Ammon's horn (tissue), 1 donor: ENCODE data around the gene VN1R5.
"Not testable (repeated sequence)": the region's sequence is repeated elsewhere in the genome, so short reads cannot be mapped to it uniquely, and the experiment has no call there.

Experiments
- DNase-seq: peaks from one replicate; pipeline ENCODE4 v3.0.0-alpha.2; 2016; ENCODE audit warnings: low spot score

The VN1R5 gene

DNA sequence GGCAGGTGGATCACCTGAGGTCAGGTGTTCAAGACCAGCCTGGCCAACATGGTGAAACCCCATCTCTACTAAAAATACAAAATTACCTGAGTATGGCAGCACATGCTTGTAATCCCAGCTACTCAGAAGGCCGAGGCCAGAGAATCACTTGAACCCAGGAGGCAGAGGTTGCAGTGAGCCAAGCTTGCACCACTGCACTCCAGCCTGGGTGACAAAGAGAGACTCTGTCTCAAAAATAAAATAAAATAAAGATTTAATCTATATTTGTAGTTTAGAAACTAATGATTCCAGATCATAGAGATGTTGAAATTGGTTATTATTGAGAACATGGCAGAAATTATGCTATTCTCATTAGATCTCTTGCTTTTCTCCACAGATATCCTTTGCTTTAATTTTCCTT, at the start of gene VN1R5:
Gene VN1R5 (plus strand): TSS at position 301 of the 400 bp plus-strand sequence.
- not testable (repeated sequence) for DNase-seq

DNA sequence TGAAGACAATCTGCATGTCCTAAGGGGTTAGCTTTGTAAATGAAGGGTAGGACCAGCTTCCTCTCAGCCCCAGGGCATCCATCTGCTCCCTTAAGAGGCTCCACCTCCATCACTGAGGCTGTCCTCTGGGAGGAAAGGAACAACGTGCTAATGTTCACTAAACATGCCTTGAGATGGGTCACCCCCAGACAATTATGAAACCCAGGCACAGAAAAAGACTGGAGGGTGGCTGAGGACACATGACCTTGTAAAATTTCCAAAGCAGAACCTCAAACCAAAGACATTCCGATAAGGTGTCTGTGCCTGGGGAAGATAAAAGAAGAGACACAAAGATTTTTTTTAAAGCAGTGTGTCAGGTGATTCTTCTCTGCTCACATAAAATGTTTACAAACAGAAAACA, 46.5 kb upstream of the VN1R5 start:
- no peak for DNase-seq

DNA sequence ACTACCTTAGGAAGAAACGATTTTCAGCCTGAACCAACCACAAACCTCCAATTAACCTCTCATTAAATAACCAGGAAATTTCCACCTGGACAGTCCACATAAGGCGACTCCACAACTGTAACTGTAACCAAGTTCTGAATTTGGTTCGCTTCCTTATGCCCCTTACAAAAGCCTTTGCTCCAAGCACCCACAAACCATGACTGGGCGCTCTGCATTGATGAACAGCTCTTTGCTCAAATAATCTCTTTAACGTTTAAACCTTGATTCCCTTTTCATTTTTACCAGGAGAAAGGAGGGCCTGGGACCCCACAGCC, 45.9 kb upstream of the VN1R5 start:
- DNase-seq, result no peak

DNA sequence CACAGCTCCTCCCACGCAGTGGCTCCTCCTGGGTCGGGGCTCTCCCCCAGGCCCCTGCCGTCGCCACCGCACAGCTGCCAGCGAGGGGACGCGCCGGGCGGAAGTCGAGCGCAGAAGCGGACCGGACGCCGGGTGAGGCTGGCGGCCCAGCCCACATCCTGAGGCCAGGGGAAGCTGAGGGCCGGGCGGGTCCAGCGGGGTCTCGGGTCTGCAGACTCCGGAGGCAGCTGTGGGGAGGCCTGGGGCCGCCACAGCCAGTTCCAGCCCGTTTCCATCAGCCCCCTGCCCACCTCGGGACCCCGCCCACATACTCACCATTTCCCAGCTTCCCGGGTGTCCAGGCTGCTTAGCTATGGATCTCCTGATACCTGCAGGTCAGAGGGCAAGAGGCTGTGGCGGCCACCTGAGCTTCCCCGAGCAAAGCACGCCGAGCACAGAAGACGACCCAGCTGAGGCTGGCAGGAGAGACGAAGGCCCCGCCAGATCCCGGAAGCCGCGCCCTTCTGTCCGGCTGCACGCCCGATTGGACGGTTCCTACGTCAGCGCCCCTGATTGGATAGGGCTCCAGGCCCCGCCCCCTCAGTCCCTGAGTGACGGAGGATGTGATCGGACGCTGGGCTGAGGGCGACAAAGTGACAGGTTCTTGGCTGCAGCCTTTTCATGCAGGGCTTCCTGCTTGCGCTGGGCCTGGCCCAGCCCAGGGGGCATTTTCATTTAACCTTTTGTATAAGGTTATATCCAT, 45.3 kb upstream of the VN1R5 start:
- peak; percentile 98 for DNase-seq

DNA sequence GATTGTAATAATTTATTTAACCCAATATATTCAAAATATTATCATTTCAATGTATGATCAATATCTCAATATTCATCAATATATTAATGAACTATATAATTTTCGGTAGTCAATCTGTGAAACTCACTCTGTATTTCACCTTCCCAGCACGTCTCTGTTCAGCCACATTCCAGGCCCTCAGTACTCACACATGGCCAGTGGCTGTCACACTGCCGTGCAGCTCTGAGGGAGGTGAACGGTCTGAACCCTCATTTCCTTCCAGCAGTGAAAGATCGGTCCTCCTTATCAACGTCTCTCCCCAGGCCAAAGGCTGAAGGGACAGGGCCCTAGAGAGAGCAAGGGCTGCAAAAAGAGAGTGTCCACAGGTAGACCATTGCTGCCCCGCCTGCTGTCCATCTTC, 44.5 kb upstream of the VN1R5 start:
- DNase-seq, result no peak

DNA sequence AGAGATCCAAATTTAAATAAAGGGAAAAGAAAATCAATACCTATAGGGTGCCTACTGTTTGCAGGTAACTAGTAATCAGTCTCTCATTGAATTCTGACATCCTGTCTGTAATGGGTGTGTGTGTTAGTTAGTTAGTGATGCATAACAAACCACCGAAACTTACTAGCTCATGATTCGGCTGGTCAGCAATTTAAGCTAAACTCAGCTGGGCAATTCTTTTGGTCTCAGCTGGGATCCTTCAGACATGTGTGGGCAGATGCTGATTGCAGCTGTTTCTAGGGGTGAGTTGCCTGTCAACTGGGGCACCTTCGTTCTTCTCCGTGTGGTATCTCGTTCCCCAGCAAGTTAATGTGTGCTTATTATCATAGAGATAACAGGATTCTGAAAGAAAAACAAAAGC, 43.9 kb upstream of the VN1R5 start:
- DNase-seq, result no peak

DNA sequence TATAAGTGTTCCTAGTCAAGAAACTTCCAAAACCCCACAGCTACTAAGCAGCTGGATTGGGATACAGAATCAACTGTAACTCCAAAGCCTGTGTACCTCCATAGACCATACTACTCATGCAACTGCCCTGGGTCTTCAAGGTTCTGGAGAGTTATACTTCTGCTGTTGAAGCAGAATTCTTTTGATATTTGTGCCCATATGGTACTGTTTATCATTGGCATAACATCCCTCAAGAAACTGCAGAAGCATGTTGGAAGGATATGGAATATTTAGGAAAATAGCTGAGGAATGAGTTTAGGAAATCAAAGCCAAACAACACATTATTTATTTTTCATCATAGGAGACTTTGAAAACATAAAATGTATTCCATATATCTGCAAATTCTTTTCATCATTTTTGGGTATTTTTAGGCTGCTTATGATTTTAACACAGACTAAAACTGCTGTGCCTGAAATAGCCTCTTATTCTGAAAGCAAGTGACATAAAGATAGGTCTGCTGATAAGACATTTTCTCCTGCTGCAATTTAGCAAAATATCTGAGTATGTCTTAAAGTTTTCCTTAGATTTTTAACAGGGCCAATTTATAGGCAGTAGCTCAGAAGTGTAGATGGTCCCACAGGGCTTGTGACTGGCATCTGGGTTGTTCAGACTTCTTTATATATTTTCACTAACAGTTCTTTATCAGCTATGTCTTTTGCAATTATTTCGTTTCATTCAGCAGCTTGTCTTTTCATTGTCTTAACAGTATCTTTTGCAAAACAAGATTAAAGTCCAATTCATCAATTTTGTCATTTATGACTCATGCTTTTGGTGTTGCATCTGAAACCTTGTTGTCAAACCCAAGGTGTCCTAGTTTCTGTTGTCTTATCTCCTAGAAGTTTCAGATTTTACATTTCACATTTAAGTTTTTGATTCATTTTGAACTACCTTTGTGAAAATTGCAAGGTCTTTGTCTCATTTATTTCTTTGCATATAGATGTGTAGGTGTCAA, 43.0 kb upstream of the VN1R5 start:
- no peak for DNase-seq

DNA sequence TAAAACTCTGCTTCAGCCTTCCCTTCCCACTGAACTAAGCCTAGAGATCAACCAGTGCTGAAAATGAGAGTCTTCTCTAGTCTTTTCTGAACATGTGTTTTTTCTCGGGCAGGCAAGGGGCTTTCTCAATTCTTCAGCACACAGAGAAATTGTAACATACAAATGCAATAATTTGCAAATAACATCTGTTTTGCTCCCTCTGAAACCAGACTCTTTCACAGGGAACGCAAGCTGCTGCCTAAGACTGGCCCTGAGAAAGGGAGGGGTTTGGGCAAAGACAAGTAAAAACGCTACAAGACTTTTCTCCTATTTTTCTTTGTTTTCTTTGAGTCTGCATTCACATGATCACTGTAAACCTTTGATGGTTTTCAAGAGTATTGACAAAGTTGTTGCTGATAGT, 39.6 kb upstream of the VN1R5 start:
- no peak for DNase-seq

DNA sequence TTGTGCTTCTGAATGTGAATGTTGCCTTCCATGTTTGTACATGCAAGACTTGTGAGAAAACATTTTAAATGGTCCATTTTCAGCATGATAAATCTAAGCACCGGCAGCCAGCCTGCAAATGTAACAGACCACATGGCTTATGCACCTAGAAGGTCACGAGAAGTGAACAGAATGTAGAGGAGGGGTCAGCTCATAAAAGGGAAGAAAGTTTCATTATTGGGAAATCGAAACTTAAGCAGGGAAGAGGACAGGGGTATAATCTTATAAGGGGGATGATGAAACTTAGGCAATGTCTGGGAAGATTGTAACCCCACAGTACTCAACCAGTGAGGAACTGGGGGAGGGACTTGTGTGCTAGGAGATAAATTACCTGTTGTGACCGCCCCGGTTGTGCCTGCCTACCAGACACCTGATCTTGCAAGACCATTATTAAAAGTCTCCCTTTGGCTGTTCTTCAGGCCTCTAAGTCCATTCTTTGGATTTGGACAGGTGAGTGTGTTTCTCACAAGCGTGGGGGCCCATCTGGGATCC, 37.7 kb upstream of the VN1R5 start:
- no peak for DNase-seq

DNA sequence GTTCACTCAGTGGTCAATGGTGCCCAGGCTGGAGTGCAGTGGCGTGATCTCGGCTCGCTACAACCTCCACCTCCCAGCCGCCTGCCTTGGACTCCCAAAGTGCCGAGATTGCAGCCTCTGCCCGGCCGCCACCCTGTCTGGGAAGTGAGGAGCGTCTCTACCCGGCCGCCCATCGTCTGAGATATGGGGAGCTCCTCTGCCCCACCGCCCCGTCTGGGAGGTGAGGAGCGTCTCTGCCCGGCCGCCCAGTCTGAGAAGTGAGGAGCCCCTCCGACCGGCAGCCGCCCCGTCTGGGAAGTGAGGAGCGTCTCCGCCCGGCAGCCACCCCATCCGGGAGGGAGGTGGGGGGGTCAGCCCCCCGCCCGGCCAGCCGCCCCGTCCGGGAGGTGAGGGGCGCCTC, 35.6 kb upstream of the VN1R5 start:
- DNase-seq, result not testable (repeated sequence)

DNA sequence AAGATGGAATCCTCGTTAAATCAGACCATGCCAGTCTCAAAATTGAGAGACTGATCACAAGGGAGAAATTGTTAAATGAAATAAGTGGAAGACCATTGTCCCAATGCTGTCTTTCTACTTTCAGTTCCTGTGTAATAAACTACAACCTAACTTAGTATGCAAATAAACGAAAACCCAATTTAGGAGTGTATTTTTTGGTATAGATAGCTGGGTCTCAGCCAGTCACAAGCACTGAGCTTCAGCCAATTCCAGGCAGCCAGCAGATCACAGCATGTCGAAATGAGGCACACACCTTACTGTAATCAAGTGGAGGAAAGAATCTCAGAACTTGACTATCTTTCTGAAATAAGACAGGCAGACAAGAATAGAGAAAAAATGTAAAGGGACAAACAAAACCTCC, 33.0 kb upstream of the VN1R5 start:
- DNase-seq, result no peak

DNA sequence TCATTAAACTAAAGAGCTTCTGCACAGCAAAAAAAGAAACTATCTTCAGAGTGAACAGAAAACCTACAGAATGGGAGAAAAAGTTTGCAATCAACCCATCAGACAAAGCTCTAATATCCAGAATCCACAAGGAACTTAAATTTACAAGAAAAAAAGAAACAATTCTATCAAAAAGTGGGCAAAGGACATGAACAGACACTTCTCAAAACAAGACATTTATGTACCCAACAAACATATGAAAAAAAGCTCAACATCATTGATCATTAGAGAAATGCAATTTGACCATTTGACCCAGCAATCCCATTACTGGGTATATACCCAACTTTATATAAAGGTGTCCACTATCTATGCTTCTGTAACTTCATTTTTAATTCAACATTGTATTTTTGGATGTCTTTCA, 31.1 kb upstream of the VN1R5 start:
- no peak for DNase-seq

DNA sequence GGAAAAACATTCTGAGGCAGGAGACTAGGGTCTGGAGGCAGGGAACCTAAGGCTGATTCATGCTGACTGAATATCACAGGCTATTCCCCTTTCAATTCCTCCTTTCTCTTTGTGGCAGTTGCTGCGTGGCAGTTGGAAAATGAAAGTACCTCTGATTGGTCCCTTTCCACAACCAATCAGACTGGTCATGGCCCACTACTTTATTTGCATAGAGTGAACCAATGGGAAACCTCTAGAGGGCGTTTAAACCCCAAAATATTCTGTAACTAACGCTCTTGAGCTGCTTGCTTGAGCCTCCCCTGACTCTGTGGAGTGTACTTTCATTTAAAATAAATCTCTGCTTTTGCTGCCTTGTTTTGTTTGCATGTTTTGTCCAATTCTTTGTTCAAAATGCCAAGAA, 27.7 kb upstream of the VN1R5 start:
- DNase-seq, result no peak

DNA sequence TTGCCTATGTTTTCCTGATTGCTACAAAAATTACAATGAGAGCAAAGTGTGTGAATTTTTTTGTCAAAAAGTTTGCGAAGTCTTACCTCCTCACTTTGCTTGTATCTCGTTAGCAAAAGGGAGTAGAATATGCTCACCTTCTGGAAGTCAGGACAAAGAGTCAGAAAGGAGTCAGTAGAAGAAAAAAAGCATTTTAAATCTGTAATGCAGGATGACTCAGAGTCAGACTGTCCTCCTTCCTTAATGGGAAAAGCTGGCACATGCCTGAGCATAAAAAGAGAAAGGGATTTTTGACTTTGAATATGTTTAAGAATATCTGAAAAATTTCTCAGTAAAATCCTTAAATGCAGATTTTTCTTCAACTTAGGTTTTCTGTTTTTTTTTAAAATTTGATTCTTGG, 14.2 kb upstream of the VN1R5 start:
- no peak for DNase-seq

DNA sequence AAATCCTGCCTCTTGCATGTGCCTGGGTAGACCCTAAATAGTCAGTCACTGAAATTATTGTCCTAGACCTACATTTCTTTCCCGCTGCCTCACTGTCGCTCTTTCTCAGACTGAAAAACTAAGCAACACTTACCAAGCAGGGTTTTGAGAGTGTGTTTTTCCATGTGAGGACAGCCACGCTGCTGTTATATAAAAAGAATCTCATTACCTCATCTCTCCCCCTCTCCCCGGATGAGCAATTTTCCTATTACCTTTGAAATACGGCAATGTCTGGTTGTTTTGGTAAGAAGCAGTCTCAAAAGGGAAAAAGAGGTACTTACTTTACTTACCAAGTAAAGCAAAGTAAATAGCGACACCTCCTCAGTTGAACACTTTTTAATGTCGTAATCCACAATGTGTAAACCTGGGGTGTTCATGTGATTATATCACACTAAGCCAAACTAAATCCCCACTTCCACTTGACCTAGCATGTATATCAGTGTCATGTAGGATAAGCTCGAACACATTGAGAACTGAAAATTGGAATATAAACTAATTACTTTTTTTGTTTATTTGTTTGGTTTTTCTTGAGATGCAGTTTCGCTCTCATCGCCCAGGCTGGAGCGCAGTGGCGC, 12.2 kb upstream of the VN1R5 start:
- no peak for DNase-seq

DNA sequence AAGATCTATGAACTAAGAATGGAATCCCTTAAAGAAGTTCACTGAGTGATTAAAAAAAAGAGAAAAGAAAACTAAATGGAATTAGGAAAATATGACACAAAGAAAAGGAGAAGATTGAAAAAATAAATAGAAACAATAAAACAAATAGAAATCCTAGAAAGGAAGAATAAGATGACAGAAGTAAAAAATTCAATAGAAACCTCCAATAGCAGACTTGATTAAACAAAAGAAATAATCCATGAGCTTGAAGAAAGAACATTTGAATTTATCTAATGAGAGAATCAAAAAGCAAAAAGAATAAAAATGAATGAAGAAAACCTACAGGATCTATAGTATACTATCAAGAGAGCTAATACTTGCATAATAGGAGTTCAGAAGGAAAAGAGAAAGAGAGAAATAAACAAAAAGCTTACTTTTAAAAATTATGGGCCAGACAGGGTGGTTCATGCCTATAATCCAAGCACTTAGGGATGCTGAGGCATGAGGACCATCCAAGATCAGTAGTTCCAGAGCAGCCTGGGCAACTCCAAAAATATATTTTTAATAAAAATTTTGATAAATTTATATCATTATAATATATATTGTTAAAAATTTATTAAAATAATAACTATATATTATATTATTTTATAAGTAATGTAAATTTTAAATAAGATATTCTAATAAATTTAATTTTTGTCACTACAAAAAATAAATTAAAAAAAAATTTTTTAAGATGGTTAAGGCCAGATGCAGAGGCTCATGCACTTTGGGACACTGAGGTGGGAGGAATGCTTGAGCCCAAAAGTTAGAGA, 9.4 kb upstream of the VN1R5 start:
- no peak for DNase-seq

DNA sequence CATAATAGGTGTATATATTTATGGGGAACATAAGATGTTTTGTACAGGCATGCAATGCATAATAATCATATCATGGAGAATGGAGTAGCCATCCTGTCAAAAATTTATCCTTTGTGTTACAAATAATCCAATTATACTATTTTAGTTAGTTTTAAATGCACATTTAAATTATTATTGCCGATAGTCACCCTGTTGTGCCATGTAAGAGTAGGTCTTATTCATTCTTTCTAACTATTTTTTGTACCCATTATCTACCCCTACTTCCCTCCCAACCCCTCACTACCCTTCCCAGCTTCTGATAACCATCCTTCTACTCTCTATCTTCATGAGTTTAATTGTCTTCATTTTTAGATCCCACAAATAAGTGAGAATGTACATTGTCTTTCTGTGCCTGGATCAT, 8.3 kb upstream of the VN1R5 start:
- DNase-seq, result no peak

DNA sequence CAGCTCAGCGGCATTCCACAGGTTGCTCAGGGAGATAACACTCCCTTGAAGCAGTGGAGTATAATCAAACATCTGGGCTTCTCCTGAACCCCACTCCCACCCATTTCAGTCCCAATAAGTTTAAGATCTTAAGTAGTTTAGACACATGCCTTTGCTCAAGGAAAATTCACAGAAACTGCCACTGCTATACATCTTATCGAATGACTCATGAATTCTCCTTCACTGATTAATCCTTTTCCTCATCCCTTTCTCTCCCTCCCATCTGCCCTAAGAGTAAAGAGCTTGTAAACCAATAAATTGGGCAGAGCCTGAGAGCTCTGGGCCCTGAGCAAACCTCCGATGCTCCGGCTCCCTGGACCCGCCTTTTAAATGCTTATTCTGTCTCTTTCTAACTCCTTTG, 10.2 kb downstream of the VN1R5 start:
- DNase-seq, result no peak

DNA sequence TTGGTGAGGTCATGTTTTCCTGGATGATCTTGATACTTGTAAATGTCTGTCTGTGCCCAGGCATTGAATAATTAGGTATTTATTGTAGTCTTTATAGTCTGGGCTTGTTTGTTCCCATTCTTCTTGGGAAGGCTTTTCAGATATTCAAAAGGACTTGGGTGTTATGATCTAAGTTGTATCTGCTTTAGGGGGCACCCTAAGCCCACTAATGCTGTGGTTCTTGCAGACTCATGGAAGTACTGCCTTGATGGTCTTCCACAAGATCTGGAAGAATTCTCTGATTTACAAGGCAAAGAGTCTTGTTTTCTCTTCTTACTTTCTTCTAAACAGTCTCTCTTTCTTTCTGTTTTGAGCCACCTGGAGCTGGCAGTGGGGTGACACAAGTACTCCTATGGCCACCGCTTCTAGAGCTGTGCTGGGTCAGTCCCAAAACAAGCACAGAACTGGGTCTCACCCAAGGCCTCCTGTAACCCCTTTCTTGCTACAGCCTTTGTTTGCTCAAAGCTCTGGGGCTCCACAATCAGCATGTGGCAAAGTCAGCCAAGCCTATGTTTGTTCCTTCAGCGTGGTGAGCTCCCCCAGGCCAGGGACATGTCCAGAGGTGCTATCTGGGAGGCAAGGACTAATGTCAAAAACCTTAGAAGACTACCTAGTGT, 12.6 kb downstream of the VN1R5 start:
- no peak for DNase-seq

DNA sequence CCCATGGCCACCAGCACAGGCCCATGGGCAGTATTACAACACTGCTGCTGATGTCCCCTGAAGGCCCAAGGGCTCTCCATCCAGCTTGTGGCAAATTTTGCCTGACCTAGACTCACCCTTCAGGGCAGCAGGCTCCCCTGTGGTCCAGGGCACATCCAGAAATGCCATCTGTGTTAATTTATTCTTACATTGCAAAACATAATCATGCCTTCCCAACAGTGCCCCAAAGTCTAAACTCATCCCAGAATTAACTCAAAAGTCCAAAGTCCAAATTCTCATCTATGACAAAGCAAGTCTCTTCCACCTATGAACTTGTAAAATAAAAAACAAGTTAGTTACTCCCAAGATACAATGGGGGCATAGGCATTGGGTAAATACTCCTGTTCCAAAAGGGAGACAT, 13.3 kb downstream of the VN1R5 start:
- DNase-seq, result no peak

DNA sequence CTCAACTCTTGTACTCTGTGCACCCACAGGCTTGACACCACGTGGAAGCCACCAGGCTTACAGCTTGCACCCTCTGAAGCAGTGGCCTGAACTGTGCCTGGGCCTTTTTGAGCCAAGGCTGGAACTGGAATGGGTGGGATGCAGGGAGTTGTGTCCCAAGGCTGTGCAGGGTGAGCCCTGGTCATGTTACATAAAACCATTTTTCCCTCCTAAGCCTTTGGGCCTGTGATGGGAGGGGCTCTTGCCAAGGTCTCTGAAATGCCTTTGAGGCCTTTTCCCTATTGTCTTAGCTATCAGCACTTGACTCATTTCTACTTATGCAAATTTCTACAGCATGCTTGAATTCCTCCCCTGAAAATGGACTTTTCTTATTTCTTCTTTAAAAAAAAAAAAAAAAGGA, 14.1 kb downstream of the VN1R5 start:
- no peak for DNase-seq
